ENCODE measurements around the gene TRIM58.

- TF ChIP-seq POLR2AphosphoS5 (IDR thresholded peaks at IDR 0.05; ENCODE audit: low read depth, low read length) (no peak), TAF1 (IDR thresholded peaks at IDR 0.05; ENCODE audit: borderline replicate concordance, insufficient read depth, low read length) (no peak), SIN3A (IDR thresholded peaks at IDR 0.05; ENCODE audit: borderline replicate concordance, insufficient read depth, low read length) (no peak), REST (IDR thresholded peaks at IDR 0.05; ENCODE audit: insufficient read depth in 1 of 2, low read depth in 2 of 2, low read length in 2 of 2) (no peak), FOXP2 (optimal IDR thresholded peaks at IDR 0.05; ENCODE audit: borderline replicate concordance, extremely low read depth, extremely low read length, insufficient read depth) (no peak)
These were observed 34.9 kb upstream of the TRIM58 start for GRCh38 chr1:247822060-247822459.

Measured in PFSK-1 (cell line).